HepG2 (cell line): ENCODE data around the gene CD7. TPM values are rescaled to one million over a fixed set of nuclear protein-coding genes. Genes with fewer than 3 reads are reported as not detected.

Experiments
- BRCA1 ChIP-seq: sonication (generic); formaldehyde crosslinking; IDR thresholded peaks from 2 replicates; pipeline ENCODE4 v1.4.0; 2020; ENCODE audit warnings: missing genetic modification reagents
- IKZF4 ChIP-seq: sonication (generic); formaldehyde crosslinking; IDR thresholded peaks from 2 replicates; pipeline ENCODE4 v1.5.1; 2020; ENCODE audit warnings: borderline replicate concordance, mild to moderate bottlenecking, low read depth, missing genetic modification reagents; ENCODE audit errors: not compliant biosample characterization
- KLF15 ChIP-seq: sonication (generic); formaldehyde crosslinking; IDR thresholded peaks from 2 replicates; pipeline ENCODE4 v1.8.1; 2023; ENCODE audit warnings: borderline replicate concordance, mild to moderate bottlenecking, inconsistent platforms, missing genetic modification reagents, mixed read lengths
- MXD4 ChIP-seq: IDR thresholded peaks from 2 replicates; pipeline ENCODE4 v1.6.1; 2016; ENCODE audit warnings: mild to moderate bottlenecking, missing biosample characterization, missing genetic modification reagents
- RARG ChIP-seq: sonication (generic); formaldehyde crosslinking; IDR thresholded peaks from 2 replicates; pipeline ENCODE4 v1.4.0; 2020; ENCODE audit warnings: low read depth, mild to moderate bottlenecking, missing genetic modification reagents
- RBM39 ChIP-seq: fragments of 200-400 bp; formaldehyde crosslinking; IDR thresholded peaks from one replicate; pipeline ENCODE4 v1.6.1; 2018; ENCODE audit warnings: antibody characterized with exemption, mild to moderate bottlenecking, low read depth, low read length; ENCODE audit not compliant: poor library complexity, severe bottlenecking
- XBP1 ChIP-seq: sonication (generic); formaldehyde crosslinking; IDR thresholded peaks from 2 replicates; pipeline ENCODE4 v1.5.0; 2020; ENCODE audit warnings: missing genetic modification reagents
- ZFX ChIP-seq: sonication (generic); formaldehyde crosslinking; IDR thresholded peaks from 2 replicates; pipeline ENCODE4 v1.4.0; 2020; ENCODE audit warnings: mild to moderate bottlenecking, low read depth, missing genetic modification reagents, moderate library complexity
- ZNF282 ChIP-seq: fragments of 450-650 bp; IDR thresholded peaks from 2 replicates; pipeline ENCODE4 v1.6.1; 2018; ENCODE audit not compliant: partially characterized antibody
- ZNF577 ChIP-seq: sonication (generic); formaldehyde crosslinking; IDR thresholded peaks from 2 replicates; pipeline ENCODE4 v1.4.0; 2020; ENCODE audit warnings: mild to moderate bottlenecking, low read depth, missing genetic modification reagents, borderline replicate concordance
- ZNF652 ChIP-seq: IDR thresholded peaks from 2 replicates; pipeline ENCODE4 v1.6.1; 2016; ENCODE audit warnings: low read depth, borderline replicate concordance
- polyA plus RNA-seq, 8 experiments: library from polyadenylated mRNA; depleted of rRNA in 3 of 8; stranded (reverse) in 7 of 8; unstranded in 1 of 8; fragments of >200 nt; fragmentation: Illumina TruSeq in 4 of 8; extraction: Trizol in 4 of 8; gene quantifications; 2 replicates each; pipeline versions ENCODE4 v1.2.1 to v1.2.3, GENCODE V29; 2011 to 2016; ENCODE audit warnings: low read depth in 4 of 8, missing spikeins in 1 of 8, mixed read lengths in 1 of 8; ENCODE audit not compliant: insufficient read depth in 1 of 8
- total RNA-seq, 5 experiments: library from RNA; depleted of rRNA; stranded (reverse); fragments of >200 nt; fragmentation: Illumina TruSeq; extraction: Trizol; gene quantifications; 2 replicates each; pipeline ENCODE4 v1.2.3, GENCODE V29; 2016; ENCODE audit warnings: low read depth in 1 of 5
- TF ChIP-seq, protein P1 (sequence below), 2 experiments: fragments of 450-650 bp in 1 of 2; sonication (generic) in 1 of 2; formaldehyde crosslinking; IDR thresholded peaks; 2 replicates each; pipeline versions ENCODE4 v1.5.0 to v1.8.0; 2020 to 2022; ENCODE audit warnings: mild to moderate bottlenecking in 1 of 2, missing genetic modification reagents in 1 of 2
- TF ChIP-seq, protein P2 (sequence below): fragments of 450-650 bp; IDR thresholded peaks from 2 replicates; pipeline ENCODE4 v1.6.1; 2017; ENCODE audit warnings: mild to moderate bottlenecking
- TF ChIP-seq, protein P3 (sequence below): sonication (generic); formaldehyde crosslinking; IDR thresholded peaks from 2 replicates; pipeline ENCODE4 v1.4.0; 2020; ENCODE audit warnings: missing genetic modification reagents
- TF ChIP-seq, protein P4 (sequence below): sonication (generic); formaldehyde crosslinking; IDR thresholded peaks from 2 replicates; pipeline ENCODE4 v1.8.1; 2022; ENCODE audit warnings: low read depth, mild to moderate bottlenecking, missing genetic modification reagents

Gene CD7
- total and polyA plus RNA-seq, 2 of the 13 experiments (the other 11 are each of a cell fraction or from before 2014, with no cell fraction given): 67.6 to 76.4 TPM

DNA sequence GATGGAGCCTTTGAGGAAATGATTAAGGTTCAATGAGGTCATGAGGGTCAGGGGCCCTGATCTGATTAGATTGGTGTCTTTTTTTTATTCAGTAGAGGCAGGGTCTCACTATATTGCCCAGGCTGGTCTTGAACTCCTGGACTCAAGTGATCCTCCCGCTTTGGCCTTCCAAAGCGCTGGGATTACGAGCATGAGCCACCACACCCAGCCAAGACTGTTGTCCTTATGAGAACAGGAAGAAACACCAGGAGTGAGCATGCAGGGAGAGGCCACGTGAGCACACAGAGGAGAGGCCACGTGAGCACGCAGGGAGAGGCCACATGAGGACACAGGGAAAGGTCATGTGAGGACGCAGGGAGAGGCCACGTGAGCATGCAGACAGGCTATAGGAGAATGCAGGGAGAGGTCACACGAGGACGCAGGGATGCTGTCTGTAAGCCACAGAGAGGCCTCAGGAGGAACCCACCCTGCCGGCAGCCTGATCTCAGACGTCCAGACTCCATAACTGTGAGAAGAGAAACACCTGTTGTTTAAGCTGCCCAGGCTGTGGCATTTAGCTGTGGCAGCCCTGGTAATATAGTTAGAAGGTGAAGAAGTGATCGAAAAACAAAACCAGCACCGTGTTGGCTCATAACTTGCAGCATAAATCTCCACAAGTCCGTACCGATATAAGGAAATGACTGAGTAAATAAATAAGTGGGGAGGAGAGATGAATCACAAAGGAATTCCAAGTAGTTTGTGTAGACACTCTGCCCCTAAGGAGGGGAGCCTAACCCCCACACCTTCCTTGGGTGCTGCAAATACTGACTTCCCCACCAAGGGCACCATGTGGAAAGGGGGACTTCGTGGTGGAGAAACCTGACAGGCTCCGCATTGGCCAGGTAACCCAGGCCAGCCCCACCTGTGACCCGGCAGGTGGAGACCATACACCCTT, 29.3 kb downstream of the CD7 start (continued):
- TF ChIP-seq ZFX (CRISPR knock-in tag) (peak; percentile 90), BRCA1 (CRISPR knock-in tag) (no peak), ZNF652 (CRISPR knock-in tag) (0 out of 2 replicates have a peak, but pooled peaks have one; percentile 36), RBM39 (no peak), ZNF282 (no peak), RARG (CRISPR knock-in tag) (no peak), XBP1 (CRISPR knock-in tag) (no peak; the same call in 1 of the 2 replicates), KLF15 (CRISPR knock-in tag) (no peak), ZNF577 (CRISPR knock-in tag) (no peak), IKZF4 (peak; percentile 50), MXD4 (CRISPR knock-in tag) (peak; percentile 89)
- TF ChIP-seq, protein P1, sequence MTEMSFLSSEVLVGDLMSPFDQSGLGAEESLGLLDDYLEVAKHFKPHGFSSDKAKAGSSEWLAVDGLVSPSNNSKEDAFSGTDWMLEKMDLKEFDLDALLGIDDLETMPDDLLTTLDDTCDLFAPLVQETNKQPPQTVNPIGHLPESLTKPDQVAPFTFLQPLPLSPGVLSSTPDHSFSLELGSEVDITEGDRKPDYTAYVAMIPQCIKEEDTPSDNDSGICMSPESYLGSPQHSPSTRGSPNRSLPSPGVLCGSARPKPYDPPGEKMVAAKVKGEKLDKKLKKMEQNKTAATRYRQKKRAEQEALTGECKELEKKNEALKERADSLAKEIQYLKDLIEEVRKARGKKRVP (CRISPR knock-in tag; IDR thresholded peaks at IDR 0.05): peak in 1 of 2 experiments; percentile 87; a peak in 2 of 4 replicates
- TF ChIP-seq, protein P2, sequence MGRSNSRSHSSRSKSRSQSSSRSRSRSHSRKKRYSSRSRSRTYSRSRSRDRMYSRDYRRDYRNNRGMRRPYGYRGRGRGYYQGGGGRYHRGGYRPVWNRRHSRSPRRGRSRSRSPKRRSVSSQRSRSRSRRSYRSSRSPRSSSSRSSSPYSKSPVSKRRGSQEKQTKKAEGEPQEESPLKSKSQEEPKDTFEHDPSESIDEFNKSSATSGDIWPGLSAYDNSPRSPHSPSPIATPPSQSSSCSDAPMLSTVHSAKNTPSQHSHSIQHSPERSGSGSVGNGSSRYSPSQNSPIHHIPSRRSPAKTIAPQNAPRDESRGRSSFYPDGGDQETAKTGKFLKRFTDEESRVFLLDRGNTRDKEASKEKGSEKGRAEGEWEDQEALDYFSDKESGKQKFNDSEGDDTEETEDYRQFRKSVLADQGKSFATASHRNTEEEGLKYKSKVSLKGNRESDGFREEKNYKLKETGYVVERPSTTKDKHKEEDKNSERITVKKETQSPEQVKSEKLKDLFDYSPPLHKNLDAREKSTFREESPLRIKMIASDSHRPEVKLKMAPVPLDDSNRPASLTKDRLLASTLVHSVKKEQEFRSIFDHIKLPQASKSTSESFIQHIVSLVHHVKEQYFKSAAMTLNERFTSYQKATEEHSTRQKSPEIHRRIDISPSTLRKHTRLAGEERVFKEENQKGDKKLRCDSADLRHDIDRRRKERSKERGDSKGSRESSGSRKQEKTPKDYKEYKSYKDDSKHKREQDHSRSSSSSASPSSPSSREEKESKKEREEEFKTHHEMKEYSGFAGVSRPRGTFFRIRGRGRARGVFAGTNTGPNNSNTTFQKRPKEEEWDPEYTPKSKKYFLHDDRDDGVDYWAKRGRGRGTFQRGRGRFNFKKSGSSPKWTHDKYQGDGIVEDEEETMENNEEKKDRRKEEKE: no peak
- TF ChIP-seq, protein P3, sequence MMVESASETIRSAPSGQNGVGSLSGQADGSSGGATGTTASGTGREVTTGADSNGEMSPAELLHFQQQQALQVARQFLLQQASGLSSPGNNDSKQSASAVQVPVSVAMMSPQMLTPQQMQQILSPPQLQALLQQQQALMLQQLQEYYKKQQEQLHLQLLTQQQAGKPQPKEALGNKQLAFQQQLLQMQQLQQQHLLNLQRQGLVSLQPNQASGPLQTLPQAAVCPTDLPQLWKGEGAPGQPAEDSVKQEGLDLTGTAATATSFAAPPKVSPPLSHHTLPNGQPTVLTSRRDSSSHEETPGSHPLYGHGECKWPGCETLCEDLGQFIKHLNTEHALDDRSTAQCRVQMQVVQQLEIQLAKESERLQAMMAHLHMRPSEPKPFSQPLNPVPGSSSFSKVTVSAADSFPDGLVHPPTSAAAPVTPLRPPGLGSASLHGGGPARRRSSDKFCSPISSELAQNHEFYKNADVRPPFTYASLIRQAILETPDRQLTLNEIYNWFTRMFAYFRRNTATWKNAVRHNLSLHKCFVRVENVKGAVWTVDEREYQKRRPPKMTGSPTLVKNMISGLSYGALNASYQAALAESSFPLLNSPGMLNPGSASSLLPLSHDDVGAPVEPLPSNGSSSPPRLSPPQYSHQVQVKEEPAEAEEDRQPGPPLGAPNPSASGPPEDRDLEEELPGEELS: peak; percentile 91
- TF ChIP-seq, protein P4, sequence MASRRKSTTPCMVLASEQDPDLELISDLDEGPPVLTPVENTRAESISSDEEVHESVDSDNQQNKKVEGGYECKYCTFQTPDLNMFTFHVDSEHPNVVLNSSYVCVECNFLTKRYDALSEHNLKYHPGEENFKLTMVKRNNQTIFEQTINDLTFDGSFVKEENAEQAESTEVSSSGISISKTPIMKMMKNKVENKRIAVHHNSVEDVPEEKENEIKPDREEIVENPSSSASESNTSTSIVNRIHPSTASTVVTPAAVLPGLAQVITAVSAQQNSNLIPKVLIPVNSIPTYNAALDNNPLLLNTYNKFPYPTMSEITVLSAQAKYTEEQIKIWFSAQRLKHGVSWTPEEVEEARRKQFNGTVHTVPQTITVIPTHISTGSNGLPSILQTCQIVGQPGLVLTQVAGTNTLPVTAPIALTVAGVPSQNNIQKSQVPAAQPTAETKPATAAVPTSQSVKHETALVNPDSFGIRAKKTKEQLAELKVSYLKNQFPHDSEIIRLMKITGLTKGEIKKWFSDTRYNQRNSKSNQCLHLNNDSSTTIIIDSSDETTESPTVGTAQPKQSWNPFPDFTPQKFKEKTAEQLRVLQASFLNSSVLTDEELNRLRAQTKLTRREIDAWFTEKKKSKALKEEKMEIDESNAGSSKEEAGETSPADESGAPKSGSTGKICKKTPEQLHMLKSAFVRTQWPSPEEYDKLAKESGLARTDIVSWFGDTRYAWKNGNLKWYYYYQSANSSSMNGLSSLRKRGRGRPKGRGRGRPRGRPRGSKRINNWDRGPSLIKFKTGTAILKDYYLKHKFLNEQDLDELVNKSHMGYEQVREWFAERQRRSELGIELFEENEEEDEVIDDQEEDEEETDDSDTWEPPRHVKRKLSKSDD (CRISPR knock-in tag): no peak
